NT2/D1 (cell line): ENCODE data around the gene NDUFA8.

Experiments used
- SUZ12 ChIP-seq: IDR thresholded peaks from 2 replicates; pipeline ENCODE4 v1.6.1; 2011; ENCODE audit not compliant: insufficient read length, insufficient read depth; ENCODE audit errors: extremely low read depth
- YY1 ChIP-seq: IDR thresholded peaks from 2 replicates; pipeline ENCODE4 v1.6.1; 2011; ENCODE audit not compliant: insufficient read length, insufficient read depth
- ZNF274 ChIP-seq: IDR thresholded peaks from 2 replicates; pipeline ENCODE4 v1.6.1; 2011; ENCODE audit warnings: mild to moderate bottlenecking, low read depth, low read length

GRCh38 chr9:122124048-122124447 lies 35.5 kb downstream of the NDUFA8 start:
- no peak for TF ChIP-seq ZNF274
- no peak for TF ChIP-seq YY1
- no peak for TF ChIP-seq SUZ12
